H1 (cell line): ENCODE measurements around the gene ACADM. TPM values are rescaled to one million over a fixed set of nuclear protein-coding genes. Genes with fewer than 3 reads are reported as not detected.

Source experiments
- CTCF ChIA-PET: fragments of 300-600 bp; sonication (Branson Sonifier 250); formaldehyde crosslinking; loops from one replicate; lab custom pipeline; 2021; ENCODE audit not compliant: partially characterized antibody; lab: Charles Lee
- POLR2A ChIA-PET: fragments of 300-600 bp; sonication (Branson Sonifier 250); formaldehyde crosslinking; loops from one replicate; lab custom pipeline; 2021; ENCODE audit warnings: inconsistent platforms; ENCODE audit not compliant: partially characterized antibody; lab: Charles Lee
- DNase-seq, 2 experiments: peaks; one replicate each; pipeline versions ENCODE4 v3.0.0 to v3.0.0-alpha.2; 2010 to 2022; ENCODE audit warnings: low spot score in 2 of 2, low read depth in 1 of 2, mixed read lengths in 1 of 2
- FAIRE-seq: peaks from 2 replicates; lab custom pipeline; 2011; peaks lifted over from hg19 to GRCh38; lab: Jason Lieb, UNC
- H2AFZ ChIP-seq: 2 replicates; pipeline ENCODE4 v1.8.1; 2012; ENCODE audit warnings: low read length, inconsistent platforms
- H2AK5ac ChIP-seq: 2 replicates; pipeline ENCODE4 v1.6.1; 2013; ENCODE audit warnings: low read depth, low read length
- H2BK120ac ChIP-seq: replicated peaks from 2 replicates; pipeline ENCODE3; 2013; ENCODE audit warnings: low read depth, low read length, inconsistent platforms
- H2BK12ac ChIP-seq: 2 replicates; pipeline ENCODE4 v1.6.1; 2013; ENCODE audit warnings: low read depth, low read length
- H2BK15ac ChIP-seq: 2 replicates; pipeline ENCODE4 v1.6.1; 2013; ENCODE audit warnings: low read length
- H2BK20ac ChIP-seq: 2 replicates; pipeline ENCODE4 v1.6.1; 2013; ENCODE audit warnings: low read length
- H2BK5ac ChIP-seq: 2 replicates; pipeline ENCODE4 v1.6.1; 2013; ENCODE audit warnings: low read depth, low read length
- H3K14ac ChIP-seq: 2 replicates; pipeline ENCODE4 v1.6.1; 2013; ENCODE audit warnings: inconsistent platforms; ENCODE audit not compliant: insufficient read length
- H3K18ac ChIP-seq: 2 replicates; pipeline ENCODE4 v1.6.1; 2013; ENCODE audit warnings: low read length; ENCODE audit errors: extremely low read depth
- H3K23ac ChIP-seq: 2 replicates; pipeline ENCODE4 v1.6.1; 2013; ENCODE audit warnings: inconsistent platforms; ENCODE audit not compliant: insufficient read length
- H3K23me2 ChIP-seq: 2 replicates; pipeline ENCODE4 v1.6.1; 2013; ENCODE audit warnings: low read depth, low read length
- H3K27ac ChIP-seq: 2 replicates; pipeline ENCODE4 v1.6.1; 2011; ENCODE audit warnings: low read depth, low read length, inconsistent platforms
- H3K27me3 ChIP-seq, 4 experiments: replicated peaks in 1 of 4; 1 replicate in 1 of 4; 2 replicates in 3 of 4; pipeline versions ENCODE4 v1.6.1 to v1.8.1; 2011 to 2013; ENCODE audit warnings: low read length in 3 of 4, mild to moderate bottlenecking in 3 of 4, inconsistent platforms in 2 of 4, mixed read lengths in 2 of 4, moderate library complexity in 1 of 4; ENCODE audit not compliant: control insufficient read depth in 3 of 4, insufficient read depth in 3 of 4; ENCODE audit errors: extremely low read depth in 1 of 4
- H3K36me3 ChIP-seq, 4 experiments: 2 replicates each; pipeline versions ENCODE4 v1.6.1 to v1.8.1; 2011 to 2013; ENCODE audit warnings: mild to moderate bottlenecking in 4 of 4, low read length in 3 of 4, moderate library complexity in 2 of 4, control low read depth in 1 of 4, inconsistent platforms in 1 of 4; ENCODE audit not compliant: insufficient read depth in 4 of 4, control insufficient read depth in 2 of 4
- H3K4ac ChIP-seq: replicated peaks from 2 replicates; pipeline ENCODE3; 2013; ENCODE audit warnings: low read length, low read depth, mixed read lengths, inconsistent platforms; ENCODE audit not compliant: insufficient read length
- H3K4me1 ChIP-seq, 4 experiments: replicated peaks in 1 of 4; 1 replicate in 1 of 4; 2 replicates in 3 of 4; pipeline versions ENCODE4 v1.6.1 to v1.8.1; 2011 to 2013; ENCODE audit warnings: low read length in 3 of 4, inconsistent platforms in 2 of 4, mixed read lengths in 1 of 4; ENCODE audit not compliant: insufficient read depth in 4 of 4, control insufficient read depth in 3 of 4
- H3K4me2 ChIP-seq, 2 experiments: 2 replicates each; pipeline versions ENCODE4 v1.6.1 to v1.8.1; 2011 to 2013; ENCODE audit warnings: low read depth in 2 of 2, low read length in 2 of 2, control low read depth in 1 of 2, inconsistent platforms in 1 of 2, mild to moderate bottlenecking in 1 of 2; ENCODE audit not compliant: insufficient read depth in 1 of 2
- H3K4me3 ChIP-seq, 4 experiments: fragments of 200-600, 300-600 bp in 1 of 4; sonication (generic), shearing (Covaris generic), sonication (Bioruptor Twin) in 1 of 4; 2 replicates each; pipeline versions ENCODE4 v1.5.1 to v1.8.1; 2011 to 2016; ENCODE audit warnings: low read length in 4 of 4, low read depth in 3 of 4, control low read depth in 2 of 4, inconsistent platforms in 2 of 4, mild to moderate bottlenecking in 2 of 4, mixed read lengths in 1 of 4, moderate library complexity in 1 of 4; ENCODE audit not compliant: insufficient read depth in 2 of 4; ENCODE audit errors: extremely low read depth in 1 of 4
- H3K56ac ChIP-seq: replicated peaks from 2 replicates; pipeline ENCODE3; 2013; ENCODE audit warnings: low read depth, mild to moderate bottlenecking, mixed read lengths, low read length, inconsistent platforms; ENCODE audit not compliant: insufficient read length
- H3K79me1 ChIP-seq: 2 replicates; pipeline ENCODE4 v1.6.1; 2013; ENCODE audit warnings: low read depth, low read length, control low read depth
- H3K79me2 ChIP-seq, 2 experiments: 2 replicates each; pipeline versions ENCODE4 v1.6.1 to v1.8.1; 2012 to 2013; ENCODE audit warnings: low read length in 2 of 2, mild to moderate bottlenecking in 2 of 2, inconsistent platforms in 1 of 2; ENCODE audit not compliant: insufficient read depth in 2 of 2, control insufficient read depth in 1 of 2
- H3K9ac ChIP-seq, 4 experiments: replicated peaks in 1 of 4; 1 replicate in 1 of 4; 2 replicates in 3 of 4; pipeline versions ENCODE4 v1.6.1 to v1.8.1; 2011 to 2013; ENCODE audit warnings: low read depth in 3 of 4, low read length in 3 of 4, control low read depth in 2 of 4, mild to moderate bottlenecking in 2 of 4, moderate library complexity in 2 of 4, inconsistent platforms in 1 of 4; ENCODE audit errors: extremely low read depth in 1 of 4
- H3K9me3 ChIP-seq, 2 experiments: 2 replicates each; pipeline versions ENCODE4 v1.6.1 to v1.8.1; 2012 to 2013; ENCODE audit warnings: mild to moderate bottlenecking in 2 of 2, moderate library complexity in 2 of 2, control low read depth in 1 of 2, inconsistent platforms in 1 of 2, low read depth in 1 of 2, low read length in 1 of 2, mixed read lengths in 1 of 2; ENCODE audit not compliant: insufficient read depth in 2 of 2
- H4K20me1 ChIP-seq, 2 experiments: replicated peaks in 1 of 2; 2 replicates each; pipeline versions ENCODE3 to v1.8.1; 2011 to 2013; ENCODE audit warnings: inconsistent platforms in 2 of 2, low read length in 2 of 2, mild to moderate bottlenecking in 1 of 2; ENCODE audit not compliant: insufficient read depth in 2 of 2, control insufficient read depth in 1 of 2
- H4K5ac ChIP-seq: 2 replicates; pipeline ENCODE4 v1.6.1; 2013; ENCODE audit warnings: low read length, low read depth, mixed read lengths, inconsistent platforms; ENCODE audit not compliant: insufficient read length
- H4K8ac ChIP-seq: 2 replicates; pipeline ENCODE4 v1.8.0; 2013; ENCODE audit warnings: mild to moderate bottlenecking, moderate library complexity, low read length, inconsistent platforms; ENCODE audit not compliant: insufficient read depth; ENCODE audit errors: extremely low read depth
- H4K91ac ChIP-seq: replicated peaks from 2 replicates; pipeline ENCODE3; 2013; ENCODE audit warnings: low read length, mixed read lengths, inconsistent platforms; ENCODE audit not compliant: insufficient read length
- ASH2L ChIP-seq: fragments of 200-600, 300-600 bp; sonication (generic); IDR thresholded peaks from one replicate; pipeline ENCODE4 v1.7.1; 2017; ENCODE audit warnings: low read length
- CHD2 ChIP-seq: IDR thresholded peaks from 2 replicates; pipeline ENCODE4 v1.6.1; 2012; ENCODE audit warnings: low read length, improper control_type of control experiment
- GTF2F1 ChIP-seq: IDR thresholded peaks from 2 replicates; pipeline ENCODE4 v1.6.1; 2012; ENCODE audit warnings: low read depth, low read length, improper control_type of control experiment, borderline replicate concordance
- HDAC2 ChIP-seq, 2 experiments: fragments of 300-600 bp in 1 of 2; sonication (generic) in 1 of 2; IDR thresholded peaks; 2 replicates each; pipeline ENCODE4 v1.6.1; 2011 to 2012; ENCODE audit warnings: low read depth in 2 of 2, low read length in 2 of 2, mild to moderate bottlenecking in 2 of 2, moderate library complexity in 2 of 2, borderline replicate concordance in 1 of 2, inconsistent platforms in 1 of 2
- KDM4A ChIP-seq: IDR thresholded peaks from one replicate; pipeline ENCODE4 v1.7.1; 2012; ENCODE audit warnings: low read depth, mild to moderate bottlenecking, moderate library complexity, low read length, inconsistent platforms; ENCODE audit not compliant: severe bottlenecking
- NRF1 ChIP-seq: IDR thresholded peaks from 2 replicates; pipeline ENCODE4 v1.6.1; 2011; ENCODE audit warnings: mild to moderate bottlenecking, low read depth, low read length, improper control_type of control experiment
- SAP30 ChIP-seq: fragments of 300-600 bp; sonication (generic); IDR thresholded peaks from 2 replicates; pipeline ENCODE4 v1.7.1; 2012; ENCODE audit warnings: low read length, moderate library complexity, mild to moderate bottlenecking, inconsistent platforms; ENCODE audit not compliant: insufficient read depth, insufficient replicate concordance
- SP2 ChIP-seq: IDR thresholded peaks from 2 replicates; pipeline ENCODE4 v1.6.1; 2012; ENCODE audit warnings: mild to moderate bottlenecking, low read length, inconsistent platforms
- SRF ChIP-seq: IDR thresholded peaks from 2 replicates; pipeline ENCODE4 v1.6.1; 2011; ENCODE audit warnings: mild to moderate bottlenecking, low read depth, low read length, moderate library complexity
- SUZ12 ChIP-seq: fragments of 200-600 bp; sonication (generic); IDR thresholded peaks from 2 replicates; pipeline ENCODE4 v1.6.1; 2012; ENCODE audit warnings: mild to moderate bottlenecking, inconsistent platforms, low read length, moderate library complexity, mixed read lengths
- TCF12 ChIP-seq: IDR thresholded peaks from 2 replicates; pipeline ENCODE4 v1.6.1; 2011; ENCODE audit warnings: low read depth, mild to moderate bottlenecking, low read length
- YY1 ChIP-seq: IDR thresholded peaks from 2 replicates; pipeline ENCODE4 v1.6.1; 2011; ENCODE audit warnings: low read depth, mild to moderate bottlenecking, low read length
- WGBS, 2 experiments: shearing (Covaris generic) in 1 of 2; methylation state at CpG; one replicate each; pipeline versions ENCODE4 v1.1.6 to v1.1.7; 2013 to 2015; ENCODE audit warnings: low lambda C conversion rate in 2 of 2, mixed read lengths in 2 of 2, inconsistent platforms in 1 of 2, low coverage in 1 of 2, missing lambda C conversion rate in 1 of 2; ENCODE audit not compliant: insufficient replicate concordance in 2 of 2, insufficient coverage in 1 of 2, insufficient read length in 1 of 2; ENCODE audit errors: extremely low coverage in 1 of 2, missing lambda C conversion rate in 1 of 2; 5-methylcytosine and 5-hydroxymethylcytosine counted together
- polyA plus RNA-seq, 7 experiments: library from polyadenylated mRNA; depleted of rRNA in 3 of 7; stranded (reverse) in 5 of 7; unstranded in 2 of 7; fragments of >200 nt in 5 of 7; fragments of 200-250 nt in 2 of 7; gene quantifications; 1 replicate in 5 of 7; 2 replicates in 1 of 7; 4 replicates in 1 of 7; pipeline versions ENCODE4 v1.2.1 to v1.2.3, GENCODE V29; 2011 to 2013; ENCODE audit warnings: missing spikeins in 2 of 7, mixed read lengths in 2 of 7
- total RNA-seq: library from RNA; stranded (reverse); fragmentation: NEBNext Ultra II Directional; extraction: Animal tissue kit (Norgen Biotek cat#: 25700); gene quantifications from 2 replicates; pipeline ENCODE4 v1.2.1, GENCODE V29; 2021

ACADM gene
- total and polyA plus RNA-seq, 2 of the 8 experiments (the other 6 are each of a cell fraction or from before 2014, with no cell fraction given) = 14.3 to 40.0 TPM

DNA sequence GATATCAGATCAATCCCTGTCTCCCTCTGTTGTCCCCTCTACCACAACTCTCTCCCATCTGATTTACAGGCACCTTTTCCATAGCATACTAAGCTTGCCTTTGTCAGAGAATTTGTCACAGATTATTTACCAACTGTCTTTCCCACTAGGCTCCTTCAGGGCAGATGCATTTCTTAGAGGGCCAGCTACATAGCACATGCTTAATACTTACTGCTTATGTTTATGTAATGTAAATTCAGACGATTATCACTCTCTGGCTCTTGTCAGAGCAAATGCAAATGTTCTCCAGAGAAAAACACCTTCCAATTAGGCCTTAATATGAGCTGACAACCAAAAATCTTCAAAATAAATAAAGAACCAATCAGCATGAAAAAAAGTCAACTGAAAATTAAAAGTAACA is 46.3 kb downstream of the ACADM start:
- H2BK5ac ChIP-seq = no peak overlapping the region
- FAIRE-seq = no peak

More for the DNA sequence above, 46.3 kb downstream of the ACADM start:
- H2BK12ac ChIP-seq = no peak overlapping the region
- no peak overlapping the region for H3K14ac ChIP-seq
- TF ChIP-seq KDM4A = no peak
- TF ChIP-seq SAP30 = no peak
- no peak for TF ChIP-seq SP2
- TF ChIP-seq TCF12 = no peak
- TF ChIP-seq CHD2 = no peak
- no peak for TF ChIP-seq NRF1
- TF ChIP-seq GTF2F1 = no peak
- no peak for TF ChIP-seq HDAC2 (IDR thresholded peaks at IDR 0.05; ENCODE audit: borderline replicate concordance in 1 of 2, low read depth in 2 of 2, low read length in 2 of 2)
- no peak for TF ChIP-seq ASH2L
- TF ChIP-seq SUZ12 = no peak
- TF ChIP-seq SRF = no peak
- no peak for TF ChIP-seq YY1
- H3K23me2 ChIP-seq = no peaks in the 10 kb centered on the region
- no peak overlapping the region for H2BK15ac ChIP-seq
- no peak overlapping the region for H2BK20ac ChIP-seq
- H3K4ac ChIP-seq = no peak overlapping the region
- H3K4me2 ChIP-seq = no peak overlapping the region
- H3K4me3 ChIP-seq = no peak overlapping the region
- H3K18ac ChIP-seq = no peak overlapping the region
- H3K79me2 ChIP-seq = no peaks in the 10 kb centered on the region
- no peak overlapping the region for H2BK120ac ChIP-seq
- H3K36me3 ChIP-seq = no peaks in the 10 kb centered on the region
- ChIA-PET CTCF (no interaction called here), POLR2A (interaction anchor here (5.5 kb wide), 1 partner anchor 15 kb away, joined by 31 read pairs; the partner anchor contains the start of gene RABGGTB)
- 0 out of 4 replicates have a peak, but pooled peaks cover 0 to 2% of the 10 kb centered on the region in 2 experiments for H3K9me3 ChIP-seq
- H2AK5ac ChIP-seq = no peak overlapping the region
- no peaks in the 10 kb centered on the region for H3K79me1 ChIP-seq
- no peak overlapping the region for H2AFZ ChIP-seq
- no peaks in the 10 kb centered on the region for H3K27me3 ChIP-seq
- H3K4me1 ChIP-seq = peaks cover 0 to 3% (median 1%) of the 10 kb centered on the region in 4 experiments; a peak in 2 of 7 replicates
- WGBS, 2 experiments = 75% methylated on average over 1 of the region's 1 CpG; no CpG with 5 or more reads in 1 of the 2 experiments
- H3K27ac ChIP-seq = no peak overlapping the region
- DNase-seq = no peak
- no peak overlapping the region for H4K8ac ChIP-seq
- no peaks in the 10 kb centered on the region for H4K20me1 ChIP-seq
- H4K91ac ChIP-seq = no peak overlapping the region
- H3K23ac ChIP-seq = no peak overlapping the region
- no peak overlapping the region for H3K9ac ChIP-seq
- no peak overlapping the region for H4K5ac ChIP-seq
- no peak overlapping the region for H3K56ac ChIP-seq
